Esophagus muscularis mucosa (tissue), 4 donors: ENCODE measurements around the gene RAVER2. TPM values are rescaled to one million over a fixed set of nuclear protein-coding genes. Genes with fewer than 3 reads are reported as not detected.

ENCODE experiments used
- DNase-seq: peaks from one replicate; pipeline ENCODE4 v3.0.0-alpha.2; 2017; ENCODE audit errors: extremely low spot score
- H3K27ac ChIP-seq, 4 donors: fragments of 200-600 bp; sonication (generic); replicated peaks in 1 of 4; 1 replicate in 3 of 4; 2 replicates in 1 of 4; pipeline ENCODE4 v1.5.1; 2016 to 2019; ENCODE audit warnings: mild to moderate bottlenecking in 1 of 4
- H3K27me3 ChIP-seq, 4 donors: fragments of 200-600 bp; sonication (generic); one replicate each; pipeline versions ENCODE4 v1.5.1 to v1.6.0; 2016 to 2019
- H3K36me3 ChIP-seq, 4 donors: fragments of 200-600 bp; sonication (generic); one replicate each; pipeline ENCODE4 v1.5.1; 2016 to 2019
- H3K4me1 ChIP-seq, 4 donors: fragments of 200-600 bp; sonication (generic); one replicate each; pipeline ENCODE4 v1.5.1; 2016 to 2019
- H3K4me3 ChIP-seq, 4 donors: fragments of 200-600 bp; sonication (generic); 1 replicate in 2 of 4; 2 replicates in 2 of 4; pipeline ENCODE4 v1.5.1; 2016 to 2019; ENCODE audit warnings: mild to moderate bottlenecking in 4 of 4, moderate library complexity in 1 of 4
- H3K9me3 ChIP-seq, 4 donors: fragments of 200-600 bp; sonication (generic); 1 replicate in 3 of 4; 2 replicates in 1 of 4; pipeline ENCODE4 v1.5.1; 2016 to 2019
- EP300 ChIP-seq: sonication (generic); formaldehyde crosslinking; IDR thresholded peaks from one replicate; pipeline ENCODE4 v1.6.1; 2017; ENCODE audit warnings: antibody characterized with exemption
- POLR2A ChIP-seq: fragments of 450-650 bp; IDR thresholded peaks from one replicate; pipeline ENCODE4 v1.6.1; 2017; ENCODE audit warnings: antibody characterized with exemption, moderate library complexity, mild to moderate bottlenecking, low read depth
- POLR2AphosphoS5 ChIP-seq, 2 donors: sonication (generic); formaldehyde crosslinking; IDR thresholded peaks; one replicate each; pipeline ENCODE4 v1.6.1; 2017; ENCODE audit warnings: antibody characterized with exemption in 2 of 2
- WGBS: methylation state at CpG from one replicate; pipeline ENCODE4 v1.1.5; 2018; 5-methylcytosine and 5-hydroxymethylcytosine counted together
- intact Hi-C: fragments of 100-400 bp; cut with DNase I; formaldehyde crosslinking; loops from one replicate; pipeline ENCODE4 v1.15.1; 2023
- total RNA-seq, 4 donors: library from RNA; depleted of rRNA; stranded (reverse); fragments of >200 nt; gene quantifications; one replicate each; pipeline versions ENCODE4 v1.1.0 to v1.2.1, GENCODE V29; 2016
- TF ChIP-seq, protein P1 (sequence below), 3 experiments: fragments of 200-600 bp in 2 of 3; fragments of 450-650 bp in 1 of 3; sonication (generic) in 2 of 3; IDR thresholded peaks; one replicate each; pipeline ENCODE4 v1.5.1; 2017 to 2019; ENCODE audit warnings: antibody characterized with exemption in 3 of 3, mild to moderate bottlenecking in 2 of 3, moderate library complexity in 1 of 3

The RAVER2 gene
- total RNA-seq, 4 donors from 2014 or later: 17.9 to 30.2 (median 22.4) TPM

DNA sequence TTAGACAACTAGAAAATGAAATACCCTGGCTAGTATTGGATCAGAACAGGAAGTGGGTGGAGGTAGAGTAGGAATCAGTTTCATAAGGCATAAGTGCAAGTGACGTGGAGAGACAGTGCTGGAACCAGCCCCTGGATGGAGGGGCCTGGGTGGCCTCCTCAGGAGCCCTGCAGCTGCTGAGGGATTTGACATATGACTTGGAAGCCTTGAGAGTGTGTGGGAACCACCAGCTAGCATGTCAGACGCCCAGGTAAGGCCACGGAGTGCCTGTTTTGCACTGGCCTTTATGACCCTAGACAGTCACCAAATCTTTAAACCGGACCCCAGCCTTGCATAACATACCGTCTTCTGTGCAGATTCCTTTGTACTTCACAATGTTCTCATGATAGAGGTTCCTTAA lies 94.4 kb downstream of the RAVER2 start:
- Histone ChIP-seq H3K27me3 (no peaks in the 10 kb centered on the region), H3K36me3 (peaks cover 66 to 92% (median 88%) of the 10 kb centered on the region in 4 donors), H3K4me1 (peaks cover 0 to 10% (median 6%) of the 10 kb centered on the region in 4 donors), H3K27ac (no peak overlapping the region), H3K4me3 (no peak overlapping the region), H3K9me3 (no peaks in the 10 kb centered on the region)
- 81% methylated on average over 5 of the region's 5 CpGs for WGBS
- intact Hi-C loops: no loop called here
- TF ChIP-seq EP300: no peak
- TF ChIP-seq, protein P1, sequence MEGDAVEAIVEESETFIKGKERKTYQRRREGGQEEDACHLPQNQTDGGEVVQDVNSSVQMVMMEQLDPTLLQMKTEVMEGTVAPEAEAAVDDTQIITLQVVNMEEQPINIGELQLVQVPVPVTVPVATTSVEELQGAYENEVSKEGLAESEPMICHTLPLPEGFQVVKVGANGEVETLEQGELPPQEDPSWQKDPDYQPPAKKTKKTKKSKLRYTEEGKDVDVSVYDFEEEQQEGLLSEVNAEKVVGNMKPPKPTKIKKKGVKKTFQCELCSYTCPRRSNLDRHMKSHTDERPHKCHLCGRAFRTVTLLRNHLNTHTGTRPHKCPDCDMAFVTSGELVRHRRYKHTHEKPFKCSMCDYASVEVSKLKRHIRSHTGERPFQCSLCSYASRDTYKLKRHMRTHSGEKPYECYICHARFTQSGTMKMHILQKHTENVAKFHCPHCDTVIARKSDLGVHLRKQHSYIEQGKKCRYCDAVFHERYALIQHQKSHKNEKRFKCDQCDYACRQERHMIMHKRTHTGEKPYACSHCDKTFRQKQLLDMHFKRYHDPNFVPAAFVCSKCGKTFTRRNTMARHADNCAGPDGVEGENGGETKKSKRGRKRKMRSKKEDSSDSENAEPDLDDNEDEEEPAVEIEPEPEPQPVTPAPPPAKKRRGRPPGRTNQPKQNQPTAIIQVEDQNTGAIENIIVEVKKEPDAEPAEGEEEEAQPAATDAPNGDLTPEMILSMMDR (IDR thresholded peaks at IDR 0.05): no peak
- TF ChIP-seq POLR2A: no peak
- no peak for TF ChIP-seq POLR2AphosphoS5 (IDR thresholded peaks at IDR 0.05)
- DNase-seq: no peak

DNA sequence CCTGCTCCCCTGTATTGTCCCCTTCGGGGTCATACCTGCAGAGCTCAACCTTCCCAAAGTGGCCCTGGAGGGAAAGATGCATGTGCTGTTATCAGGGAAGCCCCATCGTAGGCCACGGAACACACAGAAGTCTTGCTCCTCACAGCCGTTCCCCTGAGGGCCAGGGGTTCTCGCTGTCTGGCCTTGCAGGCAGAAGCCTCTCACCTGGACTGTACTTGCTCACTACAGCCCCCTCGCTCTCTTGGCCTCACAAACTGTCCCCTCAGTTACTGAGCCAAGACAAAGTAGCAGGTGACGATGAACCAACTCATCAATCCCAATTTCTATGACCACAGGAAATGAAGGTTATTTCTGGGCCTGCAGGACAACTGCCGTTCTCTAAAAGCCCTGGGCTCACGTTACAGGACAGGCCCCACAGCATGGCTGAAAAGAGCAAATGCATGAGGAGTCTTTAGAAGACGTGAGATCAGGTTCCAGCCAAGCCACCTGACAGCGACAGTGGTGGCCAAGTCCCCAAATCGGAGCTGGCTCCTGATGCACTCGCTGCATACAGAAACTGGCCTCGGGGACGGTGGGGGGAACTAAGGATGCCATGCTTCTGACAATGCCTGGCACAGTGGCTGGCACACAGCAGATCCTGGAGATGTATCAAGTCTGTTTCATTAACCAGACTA lies 95.0 kb downstream of the RAVER2 start:
- peak; percentile 50 for DNase-seq
- Histone ChIP-seq H3K9me3 (no peaks in the 10 kb centered on the region), H3K27me3 (no peaks in the 10 kb centered on the region), H3K4me1 (peaks cover 0 to 10% (median 6%) of the 10 kb centered on the region in 4 donors), H3K36me3 (peaks cover 63 to 92% (median 88%) of the 10 kb centered on the region in 4 donors), H3K4me3 (no peak overlapping the region), H3K27ac (no peak overlapping the region)
- TF ChIP-seq EP300 (no peak), POLR2A (no peak), POLR2AphosphoS5 (IDR thresholded peaks at IDR 0.05) (no peak)
- TF ChIP-seq, protein P1 (IDR thresholded peaks at IDR 0.05): no peak
- intact Hi-C loops: no loop called here
- WGBS: 85% methylated on average over 15 of the region's 15 CpGs

DNA sequence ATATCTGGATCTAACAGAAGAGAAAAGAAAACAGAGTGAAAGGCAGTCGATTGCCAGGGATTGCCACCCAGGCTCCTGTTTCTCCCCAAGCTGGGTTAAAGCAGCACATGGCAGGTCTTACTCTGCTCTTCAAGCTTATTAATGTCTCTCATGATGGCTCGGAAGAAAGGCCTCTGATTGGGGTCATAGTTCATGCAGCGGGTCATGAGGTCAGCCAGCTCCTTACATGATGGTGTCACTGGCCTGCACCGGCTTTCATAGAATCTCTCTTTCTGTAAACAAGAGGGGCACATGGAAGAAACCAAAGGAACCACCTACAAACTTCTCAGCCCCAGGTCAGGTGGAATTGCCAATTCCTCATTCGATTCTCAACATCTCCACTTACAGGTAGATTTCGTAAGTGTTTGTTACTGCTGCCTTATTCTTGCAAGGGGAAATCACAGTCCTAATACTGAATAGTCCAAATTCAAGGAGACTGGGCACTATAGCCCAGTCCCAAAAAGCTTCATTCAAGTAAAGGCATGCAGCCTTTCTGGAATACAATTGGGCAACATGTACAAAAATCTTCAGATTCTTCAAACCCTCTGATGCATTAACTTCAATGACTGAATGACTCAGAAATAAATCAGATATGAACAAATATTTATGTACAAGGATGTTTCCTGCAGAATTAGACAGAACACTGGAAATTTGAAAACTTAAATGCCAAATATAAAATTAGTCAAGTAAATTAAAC lies 96.6 kb downstream of the RAVER2 start:
- no peak for TF ChIP-seq POLR2AphosphoS5 (IDR thresholded peaks at IDR 0.05)
- TF ChIP-seq, protein P1 (IDR thresholded peaks at IDR 0.05): no peak
- TF ChIP-seq POLR2A: no peak
- no peak for TF ChIP-seq EP300
- H3K4me3 ChIP-seq: no peak overlapping the region
- H3K9me3 ChIP-seq: no peaks in the 10 kb centered on the region
- no peaks in the 10 kb centered on the region for H3K27me3 ChIP-seq
- WGBS: 48% methylated on average over 6 of the region's 6 CpGs
- peak; percentile 31 for DNase-seq
- intact Hi-C loops: no loop called here
- H3K36me3 ChIP-seq: peaks cover 66 to 92% (median 88%) of the 10 kb centered on the region in 4 donors
- H3K4me1 ChIP-seq: peaks cover 0 to 10% (median 6%) of the 10 kb centered on the region in 4 donors
- H3K27ac ChIP-seq: no peak overlapping the region

DNA sequence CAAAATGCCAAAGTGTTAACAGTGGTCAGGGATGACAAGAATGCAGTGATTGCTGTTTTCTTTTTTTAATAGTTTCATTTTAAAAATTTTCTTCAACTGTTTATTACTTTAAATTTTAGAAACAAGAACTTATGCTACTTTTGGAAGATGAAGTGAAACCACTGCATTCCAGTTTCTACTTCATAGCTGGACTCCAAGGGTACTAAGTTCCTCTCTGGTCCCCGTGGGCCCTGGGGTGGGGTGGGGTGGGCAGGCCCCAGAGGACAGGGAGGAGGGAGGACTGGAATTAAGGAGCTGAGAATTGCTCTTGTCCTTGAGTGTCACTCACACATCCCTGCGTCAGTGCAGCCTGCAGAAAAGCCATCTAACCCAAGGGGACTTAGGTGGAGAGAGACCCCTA lies 97.3 kb downstream of the RAVER2 start:
- 73% methylated on average over 2 of the region's 2 CpGs for WGBS
- no peak for DNase-seq
- intact Hi-C loops: no loop called here
- TF ChIP-seq EP300: no peak
- TF ChIP-seq, protein P1 (IDR thresholded peaks at IDR 0.05): no peak
- no peak for TF ChIP-seq POLR2AphosphoS5 (IDR thresholded peaks at IDR 0.05)
- no peak for TF ChIP-seq POLR2A
- Histone ChIP-seq H3K27ac (no peak overlapping the region), H3K27me3 (no peaks in the 10 kb centered on the region), H3K9me3 (no peaks in the 10 kb centered on the region), H3K4me1 (peaks cover 0 to 10% (median 6%) of the 10 kb centered on the region in 4 donors), H3K36me3 (peaks cover 59 to 92% (median 88%) of the 10 kb centered on the region in 4 donors), H3K4me3 (no peak overlapping the region)
